Stimulated activated CD4-positive, alpha-beta T cell treated with anti-CD3 and anti-CD28 coated beads, Interleukin-15, amount 100 ng/mL, for 48 hours (primary cell): ENCODE data around the gene MPZL3.
A peak's percentile ranks its signal among the peaks of the same experiment; 100 is the strongest.

Source experiments
- DNase-seq, 2 donors: peaks; one replicate each; pipeline ENCODE4 v3.0.0-alpha.2; 2020; ENCODE audit warnings: low read depth in 2 of 2

Gene MPZL3

DNA sequence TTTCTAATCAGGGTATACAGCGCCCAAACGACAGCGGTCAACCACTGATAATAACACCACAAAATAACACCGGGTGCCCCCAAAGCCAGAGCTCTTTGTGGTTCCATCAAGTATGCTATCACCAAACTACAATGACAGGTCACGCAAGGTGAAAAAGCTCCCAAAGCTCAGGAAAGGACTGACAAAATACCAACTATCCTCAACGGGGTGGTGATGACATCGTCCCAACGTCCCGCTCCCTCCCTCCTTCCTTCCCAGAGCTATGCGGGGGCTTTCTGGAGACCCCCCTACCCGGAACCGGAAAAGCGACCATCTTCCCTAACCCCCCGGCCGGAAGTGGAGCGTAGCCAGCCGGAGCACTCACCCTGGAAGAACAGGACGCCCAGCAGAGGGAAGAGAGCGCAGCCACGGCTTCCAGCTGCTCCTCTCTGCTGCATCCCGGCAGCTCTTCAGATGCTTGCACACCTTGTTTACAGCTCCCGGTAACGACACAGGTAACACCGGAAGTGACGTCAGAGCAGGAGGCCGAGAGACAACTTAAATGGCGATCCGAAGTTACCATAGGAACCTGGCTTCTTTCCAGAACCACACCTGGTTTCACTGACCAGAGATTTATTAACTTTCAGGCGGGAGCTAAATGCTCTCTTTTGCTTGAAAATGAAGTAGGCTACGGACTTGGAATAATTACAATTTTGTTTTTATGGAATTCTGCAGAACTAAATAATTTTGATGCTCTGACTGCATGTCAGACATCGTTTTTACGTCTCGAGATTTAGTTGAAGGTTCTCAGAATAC is at the start of gene MPZL3:
Gene MPZL3 (minus strand): TSS at position 508 of the 795 bp plus-strand sequence. CDS start 71 bp downstream, at position 437.
- DNase-seq, result peak; percentile 70 to 74

GRCh38 chr11:118301600-118302195 is 49.5 kb upstream of the MPZL3 start:
- no peak for DNase-seq

GRCh38 chr11:118295815-118296454 is 43.8 kb upstream of the MPZL3 start:
- DNase-seq, result peak in 1 of 2 donors; percentile 22

DNA sequence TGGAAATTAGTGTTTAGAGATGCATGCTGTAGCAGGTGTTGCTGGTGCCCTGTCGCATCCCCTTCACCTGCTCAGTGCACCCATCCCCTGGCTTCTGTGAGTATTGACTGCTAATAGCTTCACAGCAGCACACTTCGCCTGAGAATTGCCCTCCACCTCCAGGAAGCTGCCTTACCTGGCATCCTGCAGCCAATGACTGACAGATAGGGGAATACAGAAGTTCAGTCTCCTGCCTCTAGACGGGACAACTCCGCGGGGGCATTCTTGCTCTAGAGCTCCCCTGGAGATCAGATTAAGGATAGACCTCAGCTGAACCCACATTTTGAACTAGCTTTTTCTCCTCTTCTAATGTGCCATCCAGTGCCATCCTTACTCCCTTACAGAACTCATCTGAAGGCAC is 43.0 kb upstream of the MPZL3 start:
- no peak for DNase-seq

- no peak for DNase-seq
These were observed 41.9 kb upstream of the MPZL3 start for GRCh38 chr11:118294053-118294452.

GRCh38 chr11:118291477-118292135 is 39.4 kb upstream of the MPZL3 start:
- no peak for DNase-seq

DNA sequence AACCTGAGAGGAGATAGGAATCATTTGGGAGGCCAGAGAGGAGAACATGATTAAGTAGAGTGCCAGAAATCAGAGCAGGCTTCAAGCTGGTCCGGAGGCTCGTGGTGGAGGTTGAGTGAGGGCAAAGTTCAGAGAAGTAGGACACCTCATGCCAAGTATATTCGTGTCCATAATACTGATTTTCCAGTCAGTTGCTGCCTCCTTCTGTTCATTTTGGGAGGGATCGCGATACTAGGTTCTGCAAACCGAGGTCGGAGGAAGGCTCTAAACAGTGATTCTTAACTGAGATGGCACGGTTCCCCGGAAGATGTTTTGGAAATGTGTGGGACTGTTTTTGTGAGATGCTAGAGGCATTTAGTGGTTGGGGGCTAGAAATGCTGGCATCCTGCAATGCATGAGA is 38.8 kb upstream of the MPZL3 start:
- DNase-seq, result peak in 1 of 2 donors; percentile 35

DNA sequence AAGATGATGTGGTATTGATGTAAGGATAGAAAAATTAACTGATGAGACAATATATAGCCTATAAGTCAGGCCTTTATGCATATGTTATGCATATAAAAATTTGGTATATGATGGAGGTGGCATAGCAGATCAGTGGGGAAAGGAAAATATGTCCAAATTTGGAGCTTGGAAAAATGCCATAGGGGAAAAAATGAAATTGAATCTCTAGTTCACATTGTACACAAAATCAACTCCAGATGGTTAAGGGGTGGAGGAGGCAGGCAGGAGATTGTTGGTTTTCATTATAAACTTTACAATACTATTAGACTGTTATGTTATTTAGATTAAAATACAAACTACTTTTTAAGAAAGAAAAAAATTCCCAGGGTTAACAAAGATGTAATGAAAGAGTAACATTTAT is 37.2 kb upstream of the MPZL3 start:
- no peak for DNase-seq

- no peak for DNase-seq
These were observed 34.8 kb upstream of the MPZL3 start for GRCh38 chr11:118287006-118287405.

- DNase-seq, result no peak
These were observed 34.4 kb upstream of the MPZL3 start for GRCh38 chr11:118286545-118286944.

GRCh38 chr11:118283756-118284350 is 31.7 kb upstream of the MPZL3 start:
- no peak for DNase-seq

DNA sequence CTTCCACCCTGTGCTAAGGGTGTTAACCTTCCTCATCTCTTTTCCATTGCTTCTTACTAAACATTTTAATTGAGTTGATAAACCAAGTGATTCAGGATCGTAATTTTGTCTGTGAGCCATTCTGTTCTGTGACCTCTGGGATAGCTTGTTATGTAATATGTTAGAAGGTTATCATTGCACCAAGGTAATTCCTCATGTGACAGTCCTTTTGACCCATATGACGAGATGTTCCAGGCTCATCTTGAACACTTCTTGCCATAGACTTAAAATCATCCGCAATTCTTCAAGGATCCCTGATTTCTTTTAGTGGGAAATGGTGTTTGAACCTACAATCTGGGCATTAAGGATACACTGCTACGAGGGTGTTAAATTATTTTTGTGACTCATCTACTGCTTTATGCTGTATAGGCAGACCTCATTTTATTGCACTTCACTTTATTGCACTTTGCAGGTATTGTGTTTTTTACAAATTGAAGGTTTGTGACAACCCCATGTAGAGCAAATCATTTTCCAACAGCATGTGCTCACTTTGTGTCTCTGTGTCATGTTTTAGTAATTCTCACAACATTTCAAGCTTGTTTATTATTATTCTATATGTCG is 31.0 kb upstream of the MPZL3 start:
- no peak for DNase-seq

DNA sequence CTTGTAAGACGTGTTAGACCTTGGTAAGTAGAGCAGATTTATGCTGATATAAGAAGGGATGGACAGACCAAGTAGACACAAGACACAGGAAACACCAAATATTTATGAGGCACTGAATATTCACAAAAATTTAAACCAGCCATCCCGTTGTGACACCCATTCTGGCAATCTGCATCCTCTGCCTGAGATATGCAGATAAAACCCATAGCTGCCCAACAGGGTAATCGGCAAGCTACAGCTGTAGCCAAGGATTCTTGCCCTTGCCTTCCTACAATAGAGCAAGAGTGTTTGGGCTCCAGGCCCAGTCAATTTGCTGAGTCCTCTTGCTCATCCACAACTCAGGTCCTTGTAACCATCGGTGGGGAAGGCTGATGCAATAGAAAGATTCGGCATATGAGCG is 30.4 kb upstream of the MPZL3 start:
- no peak for DNase-seq

GRCh38 chr11:118281284-118281683 is 29.1 kb upstream of the MPZL3 start:
- DNase-seq, result no peak

- DNase-seq, result no peak
These were observed 25.1 kb upstream of the MPZL3 start for GRCh38 chr11:118277312-118277711.

GRCh38 chr11:118276422-118276821 is 24.3 kb upstream of the MPZL3 start:
- no peak for DNase-seq

DNA sequence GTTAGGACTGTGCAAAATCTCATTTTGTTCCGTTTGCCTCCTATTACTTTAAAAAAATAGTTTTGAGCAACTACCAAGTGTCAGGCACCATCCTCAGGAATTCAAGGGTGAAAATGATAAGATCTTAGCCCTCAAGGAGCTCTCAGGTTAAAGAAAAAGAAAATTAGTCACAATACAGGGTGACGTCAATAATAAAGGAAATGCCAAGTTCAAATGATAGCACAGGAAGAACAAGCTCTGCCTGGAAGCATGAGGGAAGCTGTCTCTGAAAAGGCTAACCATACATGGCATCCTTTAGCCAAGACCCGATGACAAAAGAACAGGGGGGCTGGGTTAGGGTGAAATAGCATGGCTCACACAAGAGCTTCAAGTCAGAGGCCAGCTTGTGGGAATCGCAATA is 23.0 kb upstream of the MPZL3 start:
- no peak for DNase-seq

DNA sequence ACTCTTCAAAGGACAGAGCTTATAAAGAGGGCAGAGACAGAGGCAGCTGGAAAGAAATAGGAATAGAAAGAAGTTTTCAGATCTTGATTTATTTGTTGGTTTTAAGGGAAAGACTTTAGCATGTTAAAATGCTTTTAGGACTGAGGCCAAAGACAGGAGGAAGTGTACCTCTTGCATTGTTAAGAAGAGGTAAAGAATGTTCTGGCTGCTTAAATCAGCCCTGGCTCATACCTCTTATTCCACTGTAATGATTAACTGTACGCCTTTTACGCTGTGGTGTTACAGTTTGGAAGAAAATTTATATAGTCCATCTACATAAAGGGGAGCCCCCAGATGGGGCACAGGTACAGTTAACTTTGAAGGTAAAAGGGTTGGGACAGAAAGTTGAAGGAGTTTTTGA is 22.0 kb upstream of the MPZL3 start:
- DNase-seq, result no peak

DNA sequence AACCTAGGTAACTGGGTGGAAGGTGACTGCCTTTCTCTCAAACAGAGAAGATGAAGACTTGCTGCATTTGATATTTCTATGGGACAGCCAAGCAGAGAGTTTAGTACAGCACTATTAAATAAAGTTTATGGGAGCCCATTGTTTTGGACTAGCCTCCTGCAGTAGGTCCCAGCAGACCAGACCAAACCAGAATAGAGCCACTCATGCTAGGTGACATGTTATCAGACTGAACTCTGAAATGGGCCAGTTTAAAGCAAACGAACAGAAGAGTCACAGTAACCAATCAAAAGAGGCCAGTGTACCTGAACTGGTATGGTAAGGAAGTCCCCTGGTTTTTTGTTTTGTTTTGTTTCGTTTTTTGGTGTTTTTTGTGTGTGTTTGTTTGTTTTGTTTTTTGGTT is 19.8 kb upstream of the MPZL3 start:
- DNase-seq, result no peak

DNA sequence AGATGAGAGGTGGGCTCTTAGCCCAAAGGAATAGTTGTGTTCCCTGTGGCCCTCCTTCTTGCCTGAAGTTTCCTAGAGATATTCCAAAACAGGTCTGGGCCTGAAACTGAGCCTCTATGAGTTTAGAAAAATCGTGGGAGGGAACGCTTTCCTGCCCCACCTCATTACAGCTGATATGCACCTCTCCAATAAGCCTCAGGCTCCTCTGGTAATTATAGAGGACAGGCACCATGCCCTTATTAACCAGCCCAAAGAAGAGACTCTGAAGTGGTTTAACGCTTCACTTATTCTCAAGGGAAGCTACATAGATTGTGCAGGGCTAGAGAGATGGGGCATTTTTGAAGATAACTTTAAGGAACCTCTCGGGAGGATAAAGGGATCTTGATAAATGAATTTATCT is 15.3 kb upstream of the MPZL3 start:
- DNase-seq, result no peak

- DNase-seq, result no peak
These were observed 13.8 kb upstream of the MPZL3 start for GRCh38 chr11:118265954-118266353.
